HG03457 (cell line): ENCODE measurements around the gene CCDC34.
A peak's percentile ranks its signal among the peaks of the same experiment; 100 is the strongest.
"Not testable (repeated sequence)": the region's sequence is repeated elsewhere in the genome, so short reads cannot be mapped to it uniquely, and the experiment has no call there.

Source experiments
- ATAC-seq: cut with Tn5 transposase; IDR thresholded peaks from one replicate; pipeline ENCODE4 v1.9.1; 2021; ENCODE audit warnings: moderate number of reproducible peaks; ENCODE audit not compliant: unreplicated experiment

CCDC34 gene

GRCh38 chr11:27328614-27329013, 34.4 kb downstream of the CCDC34 start:
- no peak for ATAC-seq

- ATAC-seq: not testable (repeated sequence)
Measured at GRCh38 chr11:27327064-27327463, 36.0 kb downstream of the CCDC34 start.

GRCh38 chr11:27322196-27322595, 40.8 kb downstream of the CCDC34 start:
- not testable (repeated sequence) for ATAC-seq

GRCh38 chr11:27321340-27321739, 41.7 kb downstream of the CCDC34 start:
- not testable (repeated sequence) for ATAC-seq

- ATAC-seq: peak; percentile 91
Measured at GRCh38 chr11:27319072-27319471, 43.9 kb downstream of the CCDC34 start.

- no peak for ATAC-seq
Measured at GRCh38 chr11:27317751-27318150, 45.3 kb downstream of the CCDC34 start.

GRCh38 chr11:27315836-27316235, 47.2 kb downstream of the CCDC34 start:
- ATAC-seq: no peak

- no peak for ATAC-seq
Measured at GRCh38 chr11:27313157-27313821, 49.7 kb downstream of the CCDC34 start.

- ATAC-seq: no peak
Measured at GRCh38 chr11:27312110-27312509, 50.9 kb downstream of the CCDC34 start.

- ATAC-seq: no peak
Measured at GRCh38 chr11:27310707-27311106, 52.3 kb downstream of the CCDC34 start.

GRCh38 chr11:27310182-27310581, 52.8 kb downstream of the CCDC34 start:
- no peak for ATAC-seq

- ATAC-seq: no peak
Measured at GRCh38 chr11:27309046-27309445, 54.0 kb downstream of the CCDC34 start.

- no peak for ATAC-seq
Measured at GRCh38 chr11:27307232-27307631, 55.8 kb downstream of the CCDC34 start.

- ATAC-seq: no peak
Measured at GRCh38 chr11:27305751-27306150, 57.3 kb downstream of the CCDC34 start.

- no peak for ATAC-seq
Measured at GRCh38 chr11:27304514-27304913, 58.5 kb downstream of the CCDC34 start.

GRCh38 chr11:27303903-27304302, 59.1 kb downstream of the CCDC34 start:
- no peak for ATAC-seq

GRCh38 chr11:27300974-27301373, 62.0 kb downstream of the CCDC34 start:
- ATAC-seq: no peak

- no peak for ATAC-seq
Measured at GRCh38 chr11:27297616-27298015, 65.4 kb downstream of the CCDC34 start.

GRCh38 chr11:27296497-27296896, 66.5 kb downstream of the CCDC34 start:
- ATAC-seq: peak; percentile 57

- no peak for ATAC-seq
Measured at GRCh38 chr11:27295928-27296327, 67.1 kb downstream of the CCDC34 start.

- ATAC-seq: no peak
Measured at GRCh38 chr11:27294654-27295053, 68.4 kb downstream of the CCDC34 start.

GRCh38 chr11:27293515-27294417, 69.2 kb downstream of the CCDC34 start:
- no peak for ATAC-seq
